NCI-H2107 (cell line): ENCODE data around the gene CCDC188.

Source experiments
- DNase-seq: peaks from one replicate; lab custom pipeline; 2025; lab: John Stamatoyannopoulos, UW

The CCDC188 gene

DNA sequence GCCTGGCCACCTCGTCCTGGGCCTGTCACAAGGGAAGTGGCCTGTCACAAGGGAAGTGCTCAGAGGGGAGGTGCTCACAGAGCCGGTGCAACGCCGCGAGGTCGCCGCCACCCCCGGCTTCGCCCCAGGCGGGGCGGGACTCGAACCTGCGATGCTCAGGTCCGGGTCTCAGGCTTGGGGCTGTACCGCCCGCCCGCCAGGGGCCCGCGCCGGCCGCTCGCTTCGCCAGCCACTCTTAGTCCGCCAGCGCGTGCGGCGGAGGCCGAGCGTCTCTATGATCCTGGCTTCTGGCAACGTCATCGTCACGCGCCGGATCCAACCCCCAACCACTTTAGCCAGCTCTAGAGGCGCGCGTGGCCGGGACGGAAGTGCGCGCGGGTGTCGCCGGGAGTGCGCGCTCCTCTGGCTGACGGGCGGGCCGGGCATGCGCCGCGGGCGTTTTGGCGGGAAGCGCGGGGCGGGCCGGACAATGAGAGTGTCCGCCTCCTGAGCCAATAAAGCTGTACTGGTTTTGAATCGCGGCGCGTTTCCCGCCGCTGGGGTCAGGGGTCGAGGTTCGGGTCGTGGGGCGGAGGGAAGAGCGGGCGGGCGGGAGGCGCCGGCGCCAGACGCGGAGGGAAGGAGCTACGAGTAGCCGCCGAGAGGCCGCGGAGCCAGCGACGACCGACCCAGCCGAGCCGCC, 33.8 kb downstream of the CCDC188 start, which contains the start of gene TRMT2A:
TRMT2A (minus strand) TSS at position 276 of the 682 bp plus-strand sequence. CDS start 320 bp downstream, outside the sequence.
- peak; percentile 80 for DNase-seq

DNA sequence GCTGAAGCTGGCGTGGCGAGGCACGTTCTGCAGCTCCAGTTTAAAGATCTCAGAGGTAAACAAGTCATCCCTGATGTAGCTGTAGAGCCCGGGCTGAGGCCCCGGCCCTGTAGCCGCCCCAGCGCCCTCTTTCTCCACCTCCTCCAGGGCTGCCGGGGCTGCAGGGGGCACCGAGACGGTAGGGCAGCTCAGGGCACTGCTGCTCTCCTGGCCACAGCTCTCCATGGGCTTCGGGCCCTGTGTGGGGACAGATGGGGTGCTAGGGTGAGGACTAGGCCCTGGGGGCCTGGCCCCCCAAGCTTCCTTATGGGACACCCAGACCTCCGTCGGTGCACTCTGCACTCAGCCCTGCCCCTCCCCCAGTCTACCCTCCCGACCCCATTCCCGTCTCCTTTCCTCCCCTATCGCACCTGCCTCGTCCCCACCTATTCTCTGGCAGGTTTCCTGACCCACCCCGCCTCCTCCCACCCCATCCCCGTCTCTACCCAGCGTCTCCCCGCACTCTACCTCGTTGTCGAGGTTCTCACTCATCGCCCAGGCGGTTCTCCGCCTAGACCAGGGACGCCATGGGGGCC, 34.4 kb downstream of the CCDC188 start:
- no peak for DNase-seq

DNA sequence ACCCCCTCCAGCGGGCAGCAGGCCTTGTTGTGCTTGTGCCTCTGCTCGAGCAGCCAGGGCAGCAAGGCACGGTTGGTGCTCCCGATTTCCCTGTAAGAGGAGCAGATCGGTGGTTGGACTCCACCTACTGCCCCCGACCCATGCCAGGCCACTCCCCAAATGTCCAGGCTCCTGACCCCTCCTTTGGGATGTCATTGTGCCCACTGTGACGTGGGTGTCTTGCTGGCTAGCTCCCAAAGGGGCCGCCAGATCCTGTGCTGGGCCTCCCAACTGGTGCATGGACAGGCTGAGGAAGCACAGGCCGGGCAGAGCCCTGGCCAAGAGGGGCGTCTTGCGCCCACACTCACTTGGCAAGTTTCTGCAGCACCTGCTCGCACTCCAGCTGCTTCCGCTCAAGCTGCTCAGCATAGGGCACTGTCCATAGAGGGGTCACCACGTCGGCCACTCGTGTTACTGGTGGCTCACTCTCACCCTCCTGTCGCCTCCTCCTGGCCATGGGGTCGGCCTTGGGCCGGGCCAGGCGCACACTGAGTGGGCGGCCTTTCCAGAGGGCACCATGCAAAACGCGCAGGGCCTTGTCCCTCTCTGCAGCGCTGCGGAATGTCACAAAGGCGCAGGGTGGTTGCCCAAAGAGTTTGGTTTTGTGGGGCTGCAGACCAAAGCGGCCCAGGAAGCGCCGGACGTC, 35.0 kb downstream of the CCDC188 start, which contains the start of gene RANBP1:
RANBP1 (plus strand) TSS at position 414 of the 685 bp plus-strand sequence; CDS start at position 495, 81 bp downstream.
- DNase-seq: no peak

DNA sequence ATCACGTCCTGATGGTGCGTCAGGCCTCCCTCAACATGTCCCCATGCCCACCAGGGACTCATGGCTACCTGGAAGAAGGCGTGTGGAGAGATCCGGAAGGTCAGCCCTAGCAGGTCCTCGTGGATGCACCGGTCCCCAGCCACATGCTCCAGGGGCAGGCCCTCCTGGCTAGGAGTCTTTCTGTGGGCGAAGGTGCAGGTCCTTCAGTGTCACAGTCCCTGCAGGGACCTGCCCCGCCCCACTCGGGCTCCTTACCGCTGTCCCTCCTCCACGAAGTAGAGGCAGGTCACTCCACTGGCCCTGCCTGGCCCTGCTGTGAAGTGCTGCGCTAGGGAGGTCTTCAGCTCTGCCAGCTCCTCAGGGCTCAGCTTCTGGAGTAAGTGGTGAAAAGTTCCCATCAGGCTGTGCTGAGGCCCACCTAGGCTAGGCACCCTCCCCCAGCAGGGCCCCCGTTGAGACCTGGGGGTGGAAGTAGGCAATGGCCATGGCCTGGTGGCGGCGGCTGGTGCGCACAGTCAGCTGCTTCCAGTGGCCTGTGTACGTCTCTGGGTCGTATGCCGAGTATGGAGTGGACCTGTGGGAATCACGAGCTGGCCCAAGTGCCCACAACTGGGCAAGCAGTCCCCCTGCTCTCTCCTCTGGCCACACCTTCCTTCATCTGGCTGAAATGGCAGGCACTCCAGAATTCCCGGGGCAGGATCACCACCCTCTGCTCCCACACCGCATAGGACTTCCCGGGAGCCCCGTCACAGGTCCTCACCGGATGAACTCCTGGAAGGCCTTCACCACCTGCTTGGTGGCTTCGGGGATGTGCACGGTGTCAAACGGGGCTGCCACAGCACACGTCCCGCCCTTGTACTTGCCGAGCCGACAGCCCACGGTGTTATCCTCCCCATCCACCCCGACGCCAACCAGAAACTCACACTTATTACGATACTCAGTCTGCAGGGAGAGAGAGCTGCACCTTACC, 36.1 kb downstream of the CCDC188 start:
- DNase-seq: no peak

DNA sequence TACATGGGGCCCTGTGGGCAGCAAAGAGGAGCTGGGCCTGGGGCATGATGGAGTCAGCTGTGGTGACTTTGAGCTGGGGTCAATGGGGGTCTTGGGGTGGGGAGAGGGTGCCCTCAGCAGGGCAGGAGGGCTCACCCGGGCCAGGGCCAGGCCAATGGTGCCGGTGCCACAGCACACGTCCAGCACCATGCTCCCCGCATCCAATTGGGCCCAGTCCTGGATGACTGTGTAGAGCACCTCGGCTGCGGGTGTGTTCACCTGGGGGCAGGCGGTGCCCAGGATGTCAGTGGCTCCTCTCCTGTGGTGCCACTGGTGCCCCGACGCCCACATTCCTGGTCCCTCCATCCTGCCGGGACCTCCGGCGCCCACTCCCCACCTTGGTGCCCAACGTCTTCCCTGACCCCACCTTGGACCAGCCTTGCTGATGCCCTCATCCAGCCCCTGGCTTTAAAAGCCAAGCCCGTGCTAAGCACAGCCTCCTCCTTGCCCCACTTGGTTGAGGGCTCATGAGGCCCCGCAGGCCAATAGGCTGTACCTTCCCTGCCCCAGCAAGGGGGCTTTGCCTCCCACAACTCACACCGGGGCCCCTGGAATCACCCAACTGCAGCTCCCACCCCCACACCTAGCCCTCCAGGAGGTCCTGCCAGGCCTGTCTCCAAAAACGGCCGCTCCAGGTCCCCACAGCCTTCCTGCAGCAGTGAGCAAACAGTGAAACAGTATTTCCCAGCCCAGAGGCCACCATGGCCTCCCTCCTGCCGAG, 37.1 kb downstream of the CCDC188 start:
- DNase-seq: no peak

DNA sequence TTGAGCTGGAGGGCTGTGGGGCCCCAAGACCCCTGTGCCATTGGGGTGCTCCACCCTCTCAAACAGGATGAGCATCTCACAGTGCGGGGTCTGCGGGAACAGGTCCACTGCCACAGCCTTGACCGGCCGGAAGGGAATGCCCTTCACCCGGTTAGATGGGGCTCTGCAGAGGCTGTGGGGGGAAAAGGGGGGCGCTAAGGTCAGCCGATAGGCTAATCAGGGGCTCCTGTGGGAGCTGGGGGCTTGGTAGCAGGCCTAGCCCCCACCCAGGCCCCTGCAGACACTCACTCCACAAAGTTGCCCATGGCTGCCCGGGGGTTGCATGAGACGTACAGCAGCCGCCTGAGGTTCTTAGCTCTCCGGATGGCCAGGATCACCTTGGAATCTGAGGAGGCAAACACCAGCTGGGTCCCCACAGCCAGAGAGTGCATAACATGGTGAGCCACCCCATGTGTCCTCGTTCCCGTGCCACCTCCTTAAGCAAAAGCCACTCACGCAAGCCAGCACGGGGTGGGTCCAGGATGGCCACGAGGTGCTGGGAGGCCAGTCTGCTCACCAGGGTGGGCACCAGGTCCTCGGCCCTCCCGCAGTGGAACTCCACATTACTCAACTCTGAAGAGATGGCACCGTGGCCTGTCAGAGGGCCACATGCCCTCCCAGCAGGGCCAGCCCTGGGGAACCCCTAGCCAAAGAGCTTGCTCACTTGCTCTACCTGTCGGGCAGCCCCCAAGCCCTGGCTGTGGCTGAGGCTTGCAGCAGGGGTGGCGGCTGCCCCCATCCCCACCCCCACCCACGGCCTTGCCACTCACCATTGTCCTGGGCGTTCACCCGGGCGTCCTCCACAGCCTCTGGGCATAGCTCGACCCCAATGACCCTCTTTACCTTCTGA, 38.0 kb downstream of the CCDC188 start:
- DNase-seq: no peak

DNA sequence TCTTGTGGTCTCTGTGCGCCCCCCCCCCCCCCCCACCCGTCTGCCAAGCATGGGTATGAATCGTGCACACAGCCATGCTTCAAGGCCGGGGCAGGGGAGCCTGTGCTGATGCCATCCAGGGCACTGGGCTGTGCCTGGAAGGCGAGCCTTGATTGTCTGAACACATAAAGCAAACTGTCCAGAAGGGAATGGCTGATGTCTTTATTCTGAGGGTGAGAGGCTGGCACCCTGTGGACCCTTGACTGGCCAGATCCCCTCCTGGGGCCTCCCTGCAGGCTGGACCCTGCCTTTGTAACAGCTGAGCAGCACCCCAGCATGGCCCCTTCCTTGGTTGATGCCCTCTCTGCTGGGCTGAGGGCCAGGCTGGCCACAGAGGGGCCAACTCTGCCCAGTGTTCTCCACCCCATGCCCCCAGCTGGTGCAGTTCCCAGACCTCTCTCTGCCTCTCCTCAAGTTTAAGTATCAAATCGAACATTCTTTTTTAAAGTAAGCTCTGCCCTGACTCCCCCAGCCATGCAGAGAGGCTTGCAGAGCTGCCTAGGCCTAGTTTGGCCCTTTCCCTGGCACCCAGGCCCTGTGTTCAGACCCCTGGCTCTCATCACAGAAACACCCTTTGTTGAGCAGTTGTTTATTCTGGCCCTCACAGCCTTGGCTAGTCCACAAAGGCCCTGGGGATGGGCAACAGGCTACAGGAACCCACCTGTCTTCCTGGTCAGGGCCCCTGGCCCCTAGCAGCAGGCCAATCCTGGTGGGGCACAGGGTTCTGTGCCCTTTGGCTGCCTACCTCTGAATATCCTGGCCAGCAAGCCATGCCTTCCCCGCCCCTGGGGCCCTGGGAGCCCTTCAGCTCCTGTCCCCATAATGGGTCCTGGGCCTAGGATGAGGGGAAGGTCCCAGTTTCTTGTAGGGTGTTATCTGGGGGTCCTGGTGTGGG, 38.9 kb downstream of the CCDC188 start:
- no peak for DNase-seq

DNA sequence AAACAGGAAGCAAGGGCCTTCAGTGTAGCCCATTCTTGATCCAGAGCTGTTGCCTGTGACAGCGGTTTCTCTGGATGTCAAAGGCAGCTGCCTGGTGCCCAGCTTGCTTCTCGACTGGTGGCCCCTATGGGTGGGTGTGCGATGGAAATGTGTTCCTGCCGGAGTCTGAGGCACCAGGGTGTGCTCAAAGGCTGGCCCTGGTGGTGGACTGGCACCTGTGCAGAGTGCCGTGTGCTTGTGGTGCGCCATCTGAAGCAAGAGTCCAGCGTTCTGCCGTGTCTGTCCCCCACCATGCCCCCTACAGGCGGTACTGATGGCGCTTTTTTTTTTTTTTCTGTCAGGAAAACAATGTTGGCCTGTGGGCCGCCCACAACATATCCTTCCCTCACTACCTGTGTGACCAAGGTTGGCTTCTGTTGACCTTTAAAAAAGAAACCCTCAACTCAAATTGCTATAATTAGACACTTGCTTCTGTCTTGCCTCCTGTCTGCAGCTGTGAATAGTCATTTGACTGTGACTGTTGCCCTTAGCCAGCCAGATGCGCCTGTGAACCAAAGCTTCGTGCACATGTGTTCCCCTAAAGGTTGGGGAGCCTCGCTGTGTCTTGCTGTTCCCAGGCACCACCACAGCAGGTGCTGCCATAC, 39.7 kb downstream of the CCDC188 start:
- DNase-seq: no peak

DNA sequence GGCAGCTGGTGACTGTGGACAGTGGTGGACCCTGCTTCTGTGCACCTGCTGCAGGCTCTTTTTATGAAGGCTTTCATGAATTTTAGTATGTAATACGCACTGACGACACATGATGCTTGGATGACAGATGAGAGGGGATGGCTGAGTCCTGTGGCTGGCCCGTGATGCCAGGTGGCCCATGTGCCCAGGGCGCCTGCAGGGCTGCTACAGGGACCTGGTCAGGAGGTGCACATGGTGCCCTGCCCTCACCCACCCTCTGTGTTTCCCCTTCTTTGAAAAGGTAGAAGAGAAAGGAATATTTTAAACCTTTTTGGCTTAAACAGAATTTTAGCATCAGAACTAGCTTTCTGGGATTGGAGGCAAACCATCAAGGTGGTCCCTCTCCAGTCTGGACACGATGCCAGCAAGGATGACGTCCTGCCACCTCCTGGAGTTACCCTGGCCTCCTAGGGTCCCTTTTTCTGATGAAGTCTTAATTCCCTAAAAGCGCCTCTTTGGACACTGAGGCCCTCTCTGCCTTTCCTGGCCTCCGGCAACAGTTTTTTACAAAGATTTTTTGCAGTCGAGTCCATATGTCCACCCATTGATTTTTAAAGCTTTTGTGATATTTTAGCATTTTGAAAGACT, 40.4 kb downstream of the CCDC188 start:
- DNase-seq: no peak

DNA sequence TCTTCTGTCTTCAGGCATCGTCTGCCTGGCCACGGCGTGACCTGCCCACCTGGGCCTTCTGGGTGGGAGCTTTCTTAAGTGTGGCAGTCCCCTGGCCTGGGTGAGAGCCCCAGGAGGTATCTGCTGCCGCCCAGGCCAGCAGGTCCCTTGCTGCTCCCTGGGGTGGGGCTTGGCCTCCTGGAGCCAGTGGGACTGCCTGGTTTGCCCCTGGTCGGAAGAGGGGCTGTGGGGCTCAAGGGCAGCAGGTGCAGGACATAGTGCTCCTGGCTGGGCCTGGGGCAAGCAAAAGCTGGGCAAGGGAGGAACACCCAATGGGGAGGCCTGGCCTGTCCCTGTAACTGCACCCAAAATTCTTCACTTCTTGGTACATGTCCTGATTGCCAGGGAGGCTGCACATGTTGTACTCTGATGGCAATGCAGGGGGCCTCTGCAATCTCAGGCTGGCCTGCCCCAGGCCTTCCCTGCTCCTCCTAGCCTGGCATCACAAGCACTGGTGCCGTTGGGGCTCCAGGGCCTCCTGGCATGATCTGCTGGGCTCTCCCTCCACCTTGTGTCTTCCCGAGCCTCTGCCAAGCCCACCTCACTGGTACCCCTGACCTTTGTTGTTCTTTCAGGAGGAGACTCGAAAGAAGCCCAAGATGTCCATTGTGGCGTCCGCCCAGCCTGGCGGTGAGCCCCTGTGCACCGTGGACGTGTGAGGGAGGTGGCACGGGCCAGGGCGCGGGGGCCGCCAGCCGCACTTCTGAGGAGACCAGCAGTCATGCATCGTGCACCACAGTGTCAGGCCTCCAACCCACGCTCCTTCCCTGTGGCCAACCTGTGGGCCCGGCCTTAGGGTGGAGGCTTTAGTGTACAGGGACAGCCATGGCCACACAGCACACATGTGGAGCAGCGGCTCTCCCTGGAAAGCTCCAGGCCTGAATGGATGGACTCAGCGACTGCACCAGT, 41.2 kb downstream of the CCDC188 start:
- DNase-seq: no peak

DNA sequence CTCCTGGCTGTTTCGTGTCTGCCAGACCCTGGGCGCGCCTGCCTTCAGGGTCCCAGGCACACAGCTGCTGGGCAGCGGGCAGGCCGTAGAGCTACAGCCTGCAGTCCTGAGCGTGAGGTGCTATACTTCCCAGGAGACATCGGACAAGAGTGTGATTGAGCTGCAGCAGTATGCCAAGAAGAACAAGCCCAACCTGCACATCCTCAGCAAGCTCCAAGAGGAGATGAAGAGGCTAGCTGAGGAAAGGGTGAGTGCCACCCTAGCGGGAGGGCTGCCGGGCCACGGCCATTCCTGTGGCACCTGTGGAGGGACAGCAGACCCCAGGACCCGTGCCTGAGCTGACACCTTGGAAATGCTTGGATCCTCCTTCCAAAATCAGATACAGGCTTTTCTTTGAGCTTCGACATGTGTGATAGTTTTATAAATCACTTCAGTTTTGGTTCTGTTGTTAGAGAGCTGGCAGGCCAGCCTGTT, 42.1 kb downstream of the CCDC188 start:
- DNase-seq: no peak

DNA sequence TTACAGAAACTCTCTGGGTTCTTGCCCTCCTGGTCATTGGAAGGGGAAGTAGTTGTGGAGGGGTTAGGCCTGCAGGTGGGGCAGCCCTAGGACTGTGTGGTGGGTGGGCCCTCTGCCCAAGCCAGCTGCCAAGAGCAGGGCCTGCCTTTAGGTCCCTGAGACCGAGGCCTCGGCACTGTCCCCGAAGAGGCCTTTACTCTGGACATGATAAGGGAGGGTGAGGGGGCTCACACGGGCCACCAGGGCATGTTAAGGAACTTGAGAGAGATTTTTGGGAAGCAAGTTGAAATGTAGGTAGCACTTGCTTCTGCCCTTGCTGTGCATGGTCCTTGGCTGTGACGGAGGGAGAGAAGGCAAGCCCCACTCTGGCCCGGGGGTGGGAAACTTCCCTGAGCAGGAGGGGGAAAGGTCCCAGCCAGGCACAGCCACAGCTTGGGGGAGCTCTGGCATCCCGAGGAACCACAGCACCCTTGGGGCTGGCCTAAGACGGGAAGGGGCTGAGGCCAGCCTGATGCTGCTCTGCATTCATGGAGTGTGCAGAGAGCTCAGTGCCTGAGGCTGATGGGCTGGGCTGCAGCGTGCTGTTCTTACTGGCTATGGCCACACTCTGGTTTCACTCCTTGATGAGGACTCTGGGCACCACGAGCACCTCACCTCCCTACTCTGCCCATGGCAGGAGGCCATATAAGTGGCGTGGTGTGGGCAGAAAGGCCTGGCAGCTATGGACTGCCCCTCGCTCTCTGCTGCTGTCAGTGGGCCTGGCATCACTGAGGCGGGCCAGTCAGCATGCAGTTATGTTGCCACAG, 42.7 kb downstream of the CCDC188 start:
- no peak for DNase-seq

DNA sequence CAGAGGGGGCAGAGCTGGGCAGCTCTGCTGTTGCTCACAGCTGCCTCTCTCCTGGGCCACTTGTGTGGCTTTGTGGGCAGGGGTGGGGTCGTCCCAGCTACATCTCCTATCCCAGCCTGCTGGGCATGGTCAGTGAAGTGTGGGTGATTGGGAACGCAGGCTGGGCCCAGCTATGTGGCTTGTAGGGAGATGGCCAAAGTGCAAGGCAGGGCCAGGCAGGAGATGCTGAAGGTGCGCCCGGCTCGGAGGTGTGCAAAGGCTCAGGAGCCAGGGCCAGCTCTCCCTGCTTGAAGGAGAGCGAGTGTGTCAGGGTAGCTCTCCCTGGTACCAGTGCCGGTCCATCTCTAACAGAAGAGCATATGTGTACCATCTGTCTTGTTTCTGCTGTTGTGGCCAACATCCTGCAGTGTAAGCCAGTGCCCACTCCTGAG, 43.4 kb downstream of the CCDC188 start:
- DNase-seq: no peak

DNA sequence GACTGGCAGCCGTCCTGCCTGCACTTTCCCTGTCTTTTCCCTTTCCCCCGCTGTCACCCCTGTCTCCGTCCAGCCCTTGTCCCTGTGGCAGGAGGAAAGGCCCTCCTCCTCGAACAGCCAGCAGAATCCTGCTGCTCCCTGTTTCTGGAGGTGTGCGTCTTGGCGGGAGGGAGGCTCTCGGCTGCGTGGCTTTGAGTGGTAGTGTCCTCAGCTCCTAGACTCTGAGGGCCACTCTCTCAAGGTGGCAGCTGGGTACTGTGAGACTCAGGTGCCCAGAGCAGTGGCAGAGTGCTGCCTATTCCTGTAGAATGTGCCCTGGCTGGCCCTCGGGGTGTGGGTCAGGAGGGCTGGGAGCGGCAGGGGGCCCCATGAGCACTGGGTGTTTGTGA, 44.0 kb downstream of the CCDC188 start:
- DNase-seq: no peak

DNA sequence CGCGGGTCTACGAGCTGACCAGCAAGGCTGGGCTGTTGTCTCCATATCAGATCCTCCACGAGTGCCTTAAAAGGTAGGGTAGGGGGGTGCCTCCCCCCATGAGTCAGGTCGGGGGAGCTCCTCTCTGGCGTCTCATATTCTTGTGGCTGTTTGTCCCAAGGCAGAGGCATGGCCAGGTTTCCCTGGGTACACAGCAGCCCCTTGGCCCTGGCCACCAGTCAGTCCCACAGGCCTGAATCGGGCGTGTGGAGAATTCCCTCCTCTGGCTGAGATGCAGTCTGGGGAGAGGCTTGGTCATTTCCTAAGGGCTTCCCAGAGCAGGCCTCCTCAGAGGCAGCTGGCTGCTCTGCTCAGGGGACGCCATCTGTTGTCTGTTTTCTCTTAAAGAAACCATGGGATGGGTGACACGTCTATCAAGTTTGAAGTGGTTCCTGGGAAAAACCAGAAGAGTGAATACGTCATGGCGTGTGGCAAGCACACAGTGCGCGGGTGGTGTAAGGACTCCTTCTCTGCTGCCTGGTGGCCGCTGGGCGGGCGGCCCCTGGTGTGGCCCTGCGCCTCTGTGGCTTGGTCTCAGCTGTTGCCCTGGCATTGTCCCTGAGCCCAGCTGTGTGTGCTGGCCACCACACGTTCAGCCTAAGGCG, 44.5 kb downstream of the CCDC188 start:
- DNase-seq: no peak
